ENCODE results near the gene SUGP2.

The SUGP2 gene

GRCh38 chr19:18951721-18952281 is 81.5 kb downstream of the SUGP2 start:
- no peak for DNase-seq (ENCODE audit: low read depth)

GRCh38 chr19:18949858-18950257 is 83.5 kb downstream of the SUGP2 start:
- no peak for DNase-seq (ENCODE audit: low read depth)

GRCh38 chr19:18948976-18949356 is 84.4 kb downstream of the SUGP2 start:
- no peak for DNase-seq (ENCODE audit: low read depth)

- DNase-seq (ENCODE audit: low read depth): no peak
Measured at GRCh38 chr19:18948075-18948975, 85.0 kb downstream of the SUGP2 start.

- DNase-seq (ENCODE audit: low read depth): no peak
Measured at GRCh38 chr19:18946918-18947317, 86.4 kb downstream of the SUGP2 start.

GRCh38 chr19:18946335-18946734 is 87.0 kb downstream of the SUGP2 start:
- no peak for DNase-seq (ENCODE audit: low read depth)

- DNase-seq (ENCODE audit: low read depth): no peak
Measured at GRCh38 chr19:18945297-18945696, 88.0 kb downstream of the SUGP2 start.

GRCh38 chr19:18943465-18943864 is 89.9 kb downstream of the SUGP2 start:
- no peak for DNase-seq (ENCODE audit: low read depth)

- no peak for DNase-seq (ENCODE audit: low read depth)
Measured at GRCh38 chr19:18942692-18943091, 90.6 kb downstream of the SUGP2 start.

- no peak for DNase-seq (ENCODE audit: low read depth)
Measured at GRCh38 chr19:18941628-18942354, 91.5 kb downstream of the SUGP2 start.

All from amniotic epithelial cell (primary cell).